GM19468 (cell line): Measurements from ENCODE around the gene ARV1.
"Not testable (repeated sequence)": the region's sequence is repeated elsewhere in the genome, so short reads cannot be mapped to it uniquely, and the experiment has no call there.

Experiments used
- ATAC-seq: cut with Tn5 transposase; IDR thresholded peaks from one replicate; pipeline ENCODE4 v1.9.1; 2021; ENCODE audit warnings: mild to moderate bottlenecking, moderate library complexity, moderate number of reproducible peaks; ENCODE audit not compliant: unreplicated experiment; ENCODE audit errors: extremely low read depth

ARV1 gene

DNA sequence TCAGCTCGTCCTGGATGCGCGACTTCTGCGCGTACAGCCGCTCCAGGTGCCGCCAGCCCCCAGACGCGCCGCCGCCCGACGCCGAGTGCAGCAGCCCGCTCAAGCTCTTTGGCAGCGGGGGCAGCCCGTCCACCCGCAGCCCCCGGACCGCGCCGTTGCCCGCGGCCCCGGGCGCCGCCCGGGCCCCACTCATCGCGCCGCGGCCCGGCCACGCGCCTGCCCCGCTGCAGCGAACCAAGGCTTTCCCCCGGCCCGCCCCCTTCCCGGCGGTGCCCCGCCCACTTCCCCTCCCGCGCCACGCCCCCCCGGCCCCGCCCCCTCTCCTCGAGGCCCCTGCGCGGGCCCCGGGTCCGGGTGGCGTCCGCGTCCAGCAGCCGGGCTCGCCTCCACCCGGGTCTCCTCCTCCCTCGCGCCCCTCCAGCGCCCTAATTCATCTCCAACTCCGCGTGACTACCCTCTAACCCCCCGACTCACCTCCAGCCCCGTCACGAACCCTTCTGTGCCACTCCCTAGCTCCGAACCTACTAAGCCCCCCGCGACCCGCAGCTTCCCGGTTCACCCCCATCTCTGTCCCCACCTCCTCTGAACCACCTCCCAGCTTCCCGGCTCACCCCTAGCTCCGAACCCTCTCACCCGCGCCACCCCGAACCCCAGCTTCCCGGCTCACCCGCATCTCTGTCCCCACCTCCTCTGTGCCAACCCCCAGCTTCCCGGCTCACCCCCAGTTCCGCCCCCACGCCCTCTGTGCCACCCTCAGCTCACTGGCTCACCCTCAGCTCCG, 61.3 kb downstream of the ARV1 start, which contains the start of gene FAM89A:
Gene FAM89A, minus strand, starts transcription at position 236 of the 781 bp plus-strand sequence. Its CDS starts 43 bp downstream, at position 193.
- ATAC-seq: no peak

DNA sequence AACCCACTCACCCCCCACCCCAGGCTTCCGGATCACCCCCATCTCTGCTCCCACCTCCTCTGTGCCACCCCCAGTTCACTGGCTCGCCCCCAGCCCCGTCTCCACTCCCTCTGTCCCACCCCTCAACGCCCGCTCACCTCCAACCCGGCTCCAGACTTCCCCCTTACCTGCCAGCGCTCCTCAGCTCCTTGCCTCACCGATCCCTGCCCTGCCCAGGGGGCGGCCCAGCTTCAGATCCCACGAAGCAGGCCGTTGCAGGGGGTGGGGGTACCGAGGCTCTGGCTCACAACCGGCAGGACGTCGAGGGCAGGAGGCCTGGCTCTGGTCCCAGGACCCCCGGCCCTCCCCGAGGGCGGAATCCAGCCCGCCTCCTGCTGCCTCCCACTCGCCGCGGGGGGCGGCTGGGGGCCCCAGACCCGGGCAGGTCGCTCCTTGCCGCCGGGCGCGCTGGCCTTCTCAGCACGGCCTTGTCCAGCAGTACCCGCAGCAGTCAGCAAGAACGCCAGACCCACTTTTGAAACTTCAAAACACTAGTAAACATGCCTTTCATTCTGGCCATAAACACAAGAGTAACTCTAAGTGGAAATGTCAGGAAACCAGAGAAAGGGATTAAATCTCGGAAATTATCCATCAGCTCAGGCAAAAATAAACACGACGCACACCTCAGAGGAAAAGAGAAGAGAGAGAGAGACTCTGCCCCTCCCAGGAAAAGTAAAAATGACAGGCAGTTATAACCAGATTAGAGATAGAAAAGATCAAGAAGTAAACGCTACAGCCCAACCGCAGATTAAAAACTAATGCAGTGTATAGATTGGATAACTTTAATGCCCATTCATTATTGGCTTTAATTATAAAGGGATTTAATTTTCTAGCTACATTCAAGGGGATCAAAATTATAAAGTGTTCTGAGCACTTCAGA, 62.2 kb downstream of the ARV1 start:
- ATAC-seq: no peak

DNA sequence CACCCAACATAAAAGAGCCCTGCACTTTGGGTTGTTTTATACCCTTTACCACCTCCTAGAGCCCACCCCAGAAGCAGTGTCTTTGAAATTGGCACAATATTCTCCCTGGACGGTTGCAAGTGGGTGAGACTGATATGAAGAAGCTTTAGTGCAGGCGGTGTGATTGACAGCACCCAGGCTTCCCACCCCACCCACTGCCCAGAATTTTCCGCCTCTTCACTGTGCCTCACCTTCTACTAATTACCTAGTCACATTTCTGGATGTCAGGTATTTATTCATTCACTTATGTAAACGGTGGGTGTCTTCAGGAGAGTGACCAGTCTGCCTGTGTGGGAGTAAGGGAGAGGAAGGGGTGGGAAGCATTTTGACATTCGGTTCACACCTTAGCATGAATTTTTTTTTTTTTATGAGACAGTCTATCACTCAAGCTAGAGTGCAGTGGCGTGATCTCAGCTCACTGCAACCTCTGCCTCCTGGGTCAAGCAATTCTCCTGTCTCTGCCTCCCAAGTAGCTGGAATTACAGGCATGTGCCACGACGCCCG, 62.9 kb downstream of the ARV1 start:
- no peak for ATAC-seq

DNA sequence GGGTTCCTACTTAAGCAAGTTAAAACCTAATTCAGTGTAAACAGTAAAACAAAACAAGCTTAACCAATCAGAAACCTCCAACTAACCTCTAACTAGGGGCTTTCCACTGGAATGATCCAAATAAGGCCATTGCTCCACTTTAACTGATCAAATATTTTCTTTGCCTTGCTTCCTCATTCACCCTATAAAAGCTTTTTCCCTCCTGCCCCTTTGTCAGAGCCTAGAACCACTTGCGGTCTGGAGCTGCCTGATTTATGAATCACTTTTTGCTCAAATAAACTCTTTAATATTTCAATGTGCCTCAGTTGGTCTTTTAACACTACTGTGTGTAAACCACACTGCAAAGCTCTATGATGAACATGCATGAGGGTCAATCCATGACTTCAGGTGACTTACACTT, 65.7 kb downstream of the ARV1 start:
- ATAC-seq: no peak

DNA sequence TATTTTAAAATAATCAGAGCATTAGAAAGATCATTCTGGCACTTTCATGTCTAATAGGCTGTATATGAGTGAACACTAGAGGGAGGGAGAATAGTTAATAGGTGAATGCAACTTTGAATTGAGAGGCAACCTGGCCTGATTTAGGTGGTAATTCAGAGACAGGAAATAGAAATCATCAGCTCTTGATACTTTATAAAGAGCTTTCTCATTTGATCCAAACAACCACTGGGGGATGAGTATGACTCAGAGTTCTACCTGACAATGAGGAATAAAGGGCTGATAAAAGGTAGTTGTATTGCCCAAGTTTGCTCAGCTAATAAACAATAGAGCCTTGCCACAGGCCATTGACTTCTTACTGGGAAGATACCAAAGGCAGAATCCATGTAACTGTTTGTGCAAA, 66.4 kb downstream of the ARV1 start:
- ATAC-seq: no peak

DNA sequence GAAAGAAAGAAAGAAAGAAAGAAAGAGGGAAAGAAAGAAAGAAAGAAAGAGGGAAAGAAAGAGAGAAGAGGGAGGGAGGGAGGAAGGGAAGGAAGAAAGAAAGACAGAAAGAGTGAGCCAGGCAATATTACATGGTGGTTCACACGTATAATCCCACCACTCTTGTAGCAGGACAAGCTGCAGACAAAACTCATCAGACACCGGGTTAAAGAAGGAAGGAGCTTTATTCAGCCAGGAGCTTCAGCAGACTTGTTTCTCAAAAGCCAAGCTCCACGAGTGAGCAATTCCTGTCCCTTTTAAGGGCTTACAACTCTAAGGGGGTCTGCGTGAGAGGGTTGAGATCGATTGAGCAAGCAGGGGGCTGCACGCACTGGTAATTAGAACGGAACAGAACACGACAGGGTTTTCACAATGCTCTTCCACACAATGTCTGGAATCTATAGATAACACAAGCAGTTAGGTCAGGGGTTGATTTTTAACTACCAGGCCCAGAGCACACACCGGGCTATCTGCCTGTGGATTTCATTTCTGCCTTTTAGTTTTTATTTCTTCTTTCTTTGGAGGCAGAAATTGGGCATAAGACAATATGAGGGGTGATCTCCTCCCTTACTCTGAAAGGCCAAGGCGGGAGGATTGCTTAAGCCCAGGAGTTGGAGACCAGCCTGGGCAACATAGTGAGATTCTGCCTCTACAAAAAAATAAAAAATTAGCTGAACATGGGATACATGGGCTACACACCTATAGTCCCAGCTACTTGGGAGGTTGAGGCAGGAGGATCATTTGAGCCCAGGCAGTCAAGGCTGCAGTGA, 67.2 kb downstream of the ARV1 start:
- ATAC-seq: not testable (repeated sequence)

DNA sequence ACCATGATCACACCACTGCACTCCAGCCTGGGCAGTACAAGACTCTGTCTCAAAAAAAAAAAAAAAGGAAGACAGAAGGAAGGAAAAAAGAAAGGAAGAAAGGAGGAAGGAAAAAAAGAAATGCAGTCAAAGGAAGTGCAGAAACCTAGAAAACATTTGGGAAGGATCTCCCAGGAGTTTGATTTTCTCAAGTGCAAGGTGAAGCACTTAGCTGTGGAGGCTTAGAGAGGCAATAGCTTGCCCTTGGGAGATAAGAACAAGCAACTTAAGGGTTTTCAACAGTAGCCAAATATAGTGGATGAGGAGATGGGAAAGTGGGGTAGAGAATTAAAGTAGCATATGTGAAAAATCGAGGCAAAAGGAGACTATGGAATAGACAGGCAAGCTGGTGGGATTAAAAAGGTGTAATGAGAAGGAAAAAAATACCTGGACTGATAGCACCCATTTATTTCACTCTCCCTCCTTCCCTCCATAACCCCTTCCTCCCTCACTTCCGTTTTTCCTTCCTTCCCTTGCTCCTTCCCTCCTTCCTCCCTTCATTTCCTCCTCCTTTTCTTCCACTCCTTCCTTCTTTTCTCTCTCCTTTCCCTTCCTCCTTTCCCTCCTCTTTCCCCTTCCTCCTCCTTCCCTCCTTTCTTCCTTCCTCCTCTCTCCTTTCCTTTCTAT, 68.0 kb downstream of the ARV1 start:
- no peak for ATAC-seq

DNA sequence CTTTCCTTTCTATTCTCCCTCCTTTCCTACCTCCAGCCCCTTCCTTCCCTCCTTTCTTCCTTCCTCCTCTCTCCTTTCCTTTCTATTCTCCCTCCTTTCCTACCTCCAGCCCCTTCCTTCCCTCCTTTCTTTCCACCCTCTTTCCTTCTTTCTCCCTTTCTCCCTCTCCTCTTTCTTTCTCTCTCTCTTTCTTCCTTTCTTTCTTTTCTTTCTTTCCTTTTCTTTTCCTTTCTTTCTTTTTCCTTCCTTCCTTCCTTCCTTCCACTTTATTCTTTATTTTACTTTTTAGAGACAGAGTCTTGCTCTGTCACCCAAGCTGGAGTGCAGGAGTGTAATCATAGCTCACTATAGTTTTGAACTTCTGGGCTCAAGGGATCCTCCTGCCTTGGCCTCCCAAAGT, 68.6 kb downstream of the ARV1 start:
- ATAC-seq: not testable (repeated sequence)

DNA sequence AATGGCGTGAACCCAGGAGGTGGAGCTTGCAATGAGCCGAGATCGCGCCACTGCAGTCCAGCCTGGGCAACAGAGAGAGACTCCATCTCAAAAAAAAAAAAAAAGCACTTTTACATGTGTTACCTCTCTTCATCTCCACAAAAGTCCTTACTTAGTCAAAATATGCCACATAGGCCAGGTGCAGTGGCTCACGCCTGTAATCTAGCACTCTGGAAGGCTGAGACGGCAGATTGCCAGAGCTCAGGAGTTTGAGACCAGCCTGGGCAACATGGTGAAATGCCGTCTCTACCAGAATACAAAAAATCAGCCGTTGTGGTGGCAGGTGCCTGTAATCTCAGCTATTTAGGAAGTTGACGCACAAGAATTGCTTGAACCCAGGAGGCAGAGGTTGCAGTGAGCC, 69.5 kb downstream of the ARV1 start:
- ATAC-seq: not testable (repeated sequence)

DNA sequence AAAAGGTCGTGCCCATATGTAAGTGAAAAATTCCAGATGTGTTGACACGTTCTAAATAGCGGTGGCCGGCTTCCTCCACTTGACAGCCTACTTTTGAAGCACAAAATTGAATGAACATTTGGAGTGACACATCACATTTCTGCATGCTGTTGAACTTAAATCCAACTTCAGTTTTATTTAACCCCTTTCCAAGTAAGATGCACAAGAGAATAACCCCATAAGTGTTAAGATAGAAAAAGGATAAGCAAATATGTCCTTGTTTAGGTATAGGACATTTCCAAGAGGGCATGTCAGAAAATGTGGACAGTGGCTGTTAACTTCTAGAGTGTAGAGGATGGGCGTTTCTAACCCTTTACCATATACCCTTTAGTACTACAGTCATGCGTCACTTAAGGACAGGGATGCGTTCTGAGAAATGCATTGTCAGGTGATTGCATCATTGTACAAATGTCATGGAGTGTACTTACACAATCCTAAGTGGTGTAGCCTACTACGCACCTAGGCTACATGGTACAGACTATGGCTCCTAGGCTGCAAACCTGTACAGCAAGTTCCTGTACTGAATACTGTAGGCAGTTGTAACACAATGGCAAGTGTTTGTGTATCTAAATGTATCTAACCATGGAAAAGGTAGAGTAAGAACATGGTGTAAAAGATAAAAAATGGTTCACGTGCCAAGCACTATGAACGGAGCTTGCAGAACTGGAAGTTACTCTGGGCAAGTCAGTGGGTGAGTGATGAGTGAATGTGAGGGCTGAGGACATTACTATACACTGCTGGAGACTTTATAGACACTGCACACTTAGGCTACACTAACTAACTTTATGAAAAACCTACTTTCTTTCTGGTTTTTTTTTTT, 70.5 kb downstream of the ARV1 start:
- ATAC-seq: no peak
